Stimulated activated CD8-positive, alpha-beta memory T cell treated with anti-CD3 and anti-CD28 coated beads, Interleukin-7, amount 100 ng/mL, for 1 hour (primary cell): ENCODE measurements around the gene RPTOR.
"Not testable (repeated sequence)": the region's sequence is repeated elsewhere in the genome, so short reads cannot be mapped to it uniquely, and the experiment has no call there.

Experiments used
- DNase-seq, 2 donors: peaks; one replicate each; pipeline ENCODE4 v3.0.0-alpha.2; 2020; ENCODE audit warnings: low read depth in 2 of 2

The RPTOR gene

GRCh38 chr17:80762076-80762475 is 217.4 kb downstream of the RPTOR start:
- DNase-seq, result no peak

DNA sequence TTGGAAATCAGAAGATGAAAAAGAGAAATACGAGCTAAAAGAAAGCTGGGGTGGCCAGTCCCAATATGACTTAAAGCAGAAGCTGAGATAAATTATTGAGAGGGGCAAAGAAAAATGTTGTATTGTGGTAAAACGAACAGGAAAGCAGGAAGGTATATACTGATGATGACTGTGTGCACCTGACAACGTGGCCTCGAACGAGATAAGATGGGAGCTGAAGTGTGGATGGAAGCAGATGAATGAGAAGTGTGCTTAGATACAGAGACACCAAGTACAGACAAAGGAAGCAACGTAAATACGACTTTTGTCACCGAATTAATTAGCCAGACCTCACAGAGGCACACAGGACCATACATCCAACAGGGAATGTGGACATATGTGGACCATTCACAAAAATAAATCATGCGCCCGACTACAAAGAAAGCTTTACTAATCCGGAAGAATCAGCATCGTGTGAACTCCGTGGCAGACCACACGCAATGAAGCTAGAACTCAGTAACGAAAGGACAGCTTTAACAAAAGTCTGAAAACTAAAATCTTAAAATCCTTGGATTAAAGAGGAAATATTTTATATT is 218.7 kb downstream of the RPTOR start:
- no peak for DNase-seq

DNA sequence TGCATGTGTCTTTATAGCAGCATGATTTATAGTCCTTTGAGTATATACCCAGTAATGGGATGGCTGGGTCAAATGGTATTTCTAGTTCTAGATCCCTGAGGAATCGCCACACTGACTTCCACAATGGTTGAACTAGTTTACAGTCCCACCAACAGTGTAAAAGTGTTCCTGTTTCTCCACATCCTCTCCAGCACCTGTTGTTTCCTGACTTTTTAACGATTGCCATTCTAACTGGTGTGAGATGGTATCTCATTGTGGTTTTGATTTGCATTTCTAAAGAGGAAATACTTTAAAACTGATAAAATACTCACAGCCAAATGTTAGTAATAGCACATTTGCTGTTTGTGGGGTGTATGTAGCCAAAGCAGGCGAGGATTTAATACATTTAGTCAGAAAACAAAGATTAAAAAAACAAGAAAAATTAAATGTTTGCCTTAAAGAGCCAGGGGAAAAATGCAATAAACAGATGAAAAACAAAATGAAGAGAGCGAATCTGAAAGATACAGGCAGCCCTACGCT is 220.0 kb downstream of the RPTOR start:
- DNase-seq, result not testable (repeated sequence)

- no peak for DNase-seq
Measured at GRCh38 chr17:80765241-80765961, 220.8 kb downstream of the RPTOR start.

- no peak for DNase-seq
Measured at GRCh38 chr17:80766290-80766855, 221.7 kb downstream of the RPTOR start.

DNA sequence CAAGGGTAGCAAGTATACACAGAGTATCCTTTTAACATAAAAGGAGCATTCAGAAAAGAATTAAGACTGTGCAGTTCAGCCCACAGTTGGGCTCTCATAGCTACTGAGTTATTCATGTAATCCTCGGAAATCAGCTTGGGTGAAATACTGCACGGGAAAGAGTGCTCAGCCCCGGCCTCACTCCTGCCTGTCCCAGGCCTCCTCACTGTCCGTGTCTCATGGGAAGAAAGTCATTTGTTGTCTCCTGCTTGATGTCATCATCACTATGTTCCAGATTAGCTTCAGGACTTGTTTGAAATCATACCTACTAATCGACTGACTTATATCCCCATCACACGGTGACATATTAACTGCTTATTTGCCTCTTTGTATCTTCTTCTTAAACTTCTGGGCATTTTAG is 223.8 kb downstream of the RPTOR start:
- no peak for DNase-seq

GRCh38 chr17:80768936-80769335 is 224.3 kb downstream of the RPTOR start:
- no peak for DNase-seq

DNA sequence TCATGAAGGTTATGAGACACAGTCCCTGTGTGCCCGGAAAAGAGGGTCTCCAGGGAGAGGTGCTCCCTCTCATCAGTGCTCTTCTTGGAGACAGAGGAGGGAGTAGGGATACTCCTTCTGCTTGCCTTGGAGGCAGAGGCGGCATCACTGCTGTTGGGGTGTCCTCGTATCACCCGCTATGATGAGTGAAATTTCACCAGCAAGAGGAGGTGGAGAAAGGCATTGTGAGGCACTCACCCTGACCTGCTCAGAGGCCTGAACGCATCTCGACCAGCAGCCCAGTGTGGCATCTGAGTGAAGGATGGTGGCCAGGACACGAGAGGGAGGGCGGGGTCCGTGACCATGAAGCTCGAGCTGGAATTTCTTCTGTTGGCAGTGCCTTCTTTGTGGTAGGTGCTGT is 224.9 kb downstream of the RPTOR start:
- DNase-seq, result no peak

DNA sequence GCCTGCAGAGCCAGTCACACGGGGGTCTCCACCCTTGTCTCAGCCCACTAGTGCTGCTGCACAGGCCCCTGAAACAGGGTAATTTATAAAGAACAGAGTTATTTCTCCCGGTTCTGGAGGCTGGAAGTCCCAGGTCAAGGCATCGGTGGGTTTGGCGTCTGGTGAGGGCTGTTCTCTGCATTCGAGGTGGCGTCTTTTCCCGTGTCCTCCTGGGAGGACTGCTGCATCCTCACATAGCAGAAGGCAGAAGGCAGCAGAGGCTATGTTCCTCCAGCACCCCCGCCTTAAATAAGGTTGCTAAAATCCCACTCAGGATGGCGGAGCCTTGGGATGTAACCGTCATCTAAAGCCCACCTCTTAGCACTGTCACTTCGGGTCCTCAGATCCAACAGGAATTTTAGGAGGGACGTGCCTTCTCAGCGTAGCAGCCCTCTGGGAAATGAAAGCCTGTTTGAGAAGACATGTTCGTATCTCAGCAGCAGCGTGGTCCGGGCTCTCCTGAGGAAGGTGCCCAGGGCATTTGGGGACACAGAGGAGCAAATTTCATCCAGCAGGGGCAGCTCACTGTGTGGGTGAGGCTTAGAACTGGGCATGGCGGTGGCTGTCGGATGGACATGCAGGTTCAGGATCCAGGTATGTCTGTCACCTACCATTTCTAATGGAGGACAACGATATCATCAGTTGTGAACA is 225.4 kb downstream of the RPTOR start:
- DNase-seq, result no peak

DNA sequence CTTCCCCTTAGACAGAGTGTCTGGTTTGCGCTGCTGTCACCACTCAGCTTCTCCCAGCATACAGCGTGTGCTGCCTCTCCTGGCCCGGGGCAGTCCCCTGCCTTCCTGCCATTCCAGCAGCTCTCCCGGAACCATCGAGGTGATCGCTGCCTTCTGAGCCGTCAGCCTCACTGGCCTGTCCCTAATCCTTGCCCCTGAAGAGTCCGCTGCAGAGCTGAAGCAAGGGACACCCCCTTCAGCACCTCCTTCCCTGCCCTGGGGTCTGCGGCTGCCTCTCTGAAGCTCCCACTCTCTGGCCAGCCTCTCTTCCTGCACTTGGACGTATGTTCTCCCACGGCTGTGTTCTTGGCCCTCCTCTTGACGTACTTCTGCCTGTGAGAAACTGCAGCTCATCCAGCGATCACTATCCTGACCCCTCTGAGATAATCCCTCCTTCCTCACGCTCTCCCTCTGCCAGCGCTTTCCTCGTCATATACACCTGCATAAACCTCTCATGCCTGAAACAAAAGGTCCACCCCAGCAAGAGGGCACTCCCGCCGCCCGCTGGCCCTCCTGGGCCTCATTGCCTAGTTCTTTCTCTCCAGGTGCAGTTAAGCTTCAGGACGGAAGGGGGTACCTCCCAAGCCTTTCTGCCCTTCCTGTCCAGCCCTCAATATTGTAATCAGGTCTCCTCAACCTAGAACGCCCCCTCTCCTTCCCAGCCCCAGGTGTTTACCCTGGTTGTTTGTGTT is 226.4 kb downstream of the RPTOR start:
- no peak for DNase-seq

DNA sequence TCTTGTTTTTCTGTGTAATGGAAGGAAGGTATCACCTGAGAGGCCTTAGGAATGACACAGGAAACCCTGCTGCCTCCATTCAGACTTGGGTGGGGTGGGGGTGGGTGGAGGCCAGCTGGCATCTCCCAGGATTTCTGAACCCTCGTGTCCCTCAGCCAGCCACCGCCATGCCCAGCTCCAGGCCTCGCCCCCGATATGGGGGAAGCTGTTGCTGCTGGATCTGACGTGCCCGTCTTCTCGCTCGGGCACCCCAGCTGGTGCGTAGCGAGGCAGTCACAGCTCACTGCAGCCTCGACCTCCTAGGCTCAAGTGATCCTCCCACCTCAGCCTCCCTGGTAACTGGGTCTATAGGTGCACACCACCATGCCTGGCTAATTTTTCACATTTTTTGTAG is 227.0 kb downstream of the RPTOR start:
- no peak for DNase-seq

GRCh38 chr17:80772906-80773242 is 228.2 kb downstream of the RPTOR start:
- no peak for DNase-seq

- no peak for DNase-seq
Measured at GRCh38 chr17:80773243-80773991, 228.8 kb downstream of the RPTOR start.

DNA sequence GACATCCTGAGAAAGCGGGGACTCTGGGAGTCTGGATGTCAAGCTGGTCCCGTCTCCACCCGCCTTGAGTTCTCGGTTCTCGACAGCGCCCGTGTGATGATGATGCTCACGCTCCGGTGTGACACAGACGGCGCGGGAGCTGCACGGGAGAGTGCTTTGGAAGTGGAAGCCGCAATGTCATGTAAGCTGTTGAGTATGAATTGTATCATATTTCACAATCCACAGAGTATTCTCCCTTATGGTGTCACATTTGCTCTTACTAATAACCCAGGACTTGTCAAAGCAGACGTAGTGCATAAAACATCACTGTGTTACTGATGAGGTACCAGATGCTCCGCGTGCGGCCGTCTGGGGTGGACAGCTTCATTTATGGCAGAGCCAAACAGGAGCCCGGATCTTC is 229.5 kb downstream of the RPTOR start:
- no peak for DNase-seq

DNA sequence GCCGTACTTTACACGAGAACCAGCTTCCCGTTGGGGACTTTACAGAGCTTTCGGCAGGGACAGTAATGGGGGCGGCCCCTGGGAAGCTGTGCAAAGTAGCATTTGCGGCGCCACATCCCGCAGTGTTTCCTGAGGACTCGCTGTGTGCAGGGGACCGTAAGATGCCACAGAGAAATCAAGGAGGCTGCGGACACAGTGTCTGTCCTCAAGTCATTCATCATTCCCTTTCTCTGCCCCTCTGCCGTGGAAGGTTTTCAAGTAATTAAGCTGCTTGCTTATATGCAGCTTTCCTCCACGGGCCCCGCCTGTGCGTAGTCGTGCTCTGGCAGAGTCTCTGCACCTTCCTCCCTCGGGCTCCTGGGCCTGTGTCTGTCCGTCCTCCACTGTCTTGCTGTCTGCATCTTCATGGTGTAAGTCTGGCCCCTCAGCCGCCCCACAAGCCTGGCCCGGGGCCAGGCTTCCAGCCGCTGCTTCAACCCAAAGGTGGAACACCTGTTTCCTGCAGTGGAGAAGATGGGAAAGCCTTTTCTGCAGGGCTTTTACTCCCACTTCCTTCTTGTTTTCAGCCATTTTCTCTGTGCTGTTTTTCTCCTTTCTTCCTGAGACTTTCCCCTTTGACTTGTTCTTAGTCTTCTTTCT is 230.1 kb downstream of the RPTOR start:
- no peak for DNase-seq

- no peak for DNase-seq
Measured at GRCh38 chr17:80775863-80776262, 231.2 kb downstream of the RPTOR start.

DNA sequence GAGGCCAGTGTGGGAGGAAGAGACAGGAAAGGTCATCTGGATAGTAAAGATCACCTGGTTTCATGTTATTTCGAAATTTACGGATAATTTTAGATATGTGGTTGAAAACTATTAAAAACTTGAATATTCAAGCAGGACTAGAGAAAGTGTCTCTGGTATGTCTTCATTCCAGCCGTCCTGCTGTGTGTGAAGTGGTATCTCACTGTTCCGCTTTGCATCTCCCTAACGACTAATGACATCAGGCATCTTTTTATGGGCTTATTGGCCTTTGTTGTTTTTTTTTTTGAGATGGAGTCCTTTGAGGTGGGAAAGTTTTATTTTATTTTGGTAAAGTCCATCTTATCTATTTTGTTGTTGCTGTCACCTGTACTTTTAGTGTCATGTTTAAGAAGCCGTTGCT is 232.6 kb downstream of the RPTOR start:
- no peak for DNase-seq

DNA sequence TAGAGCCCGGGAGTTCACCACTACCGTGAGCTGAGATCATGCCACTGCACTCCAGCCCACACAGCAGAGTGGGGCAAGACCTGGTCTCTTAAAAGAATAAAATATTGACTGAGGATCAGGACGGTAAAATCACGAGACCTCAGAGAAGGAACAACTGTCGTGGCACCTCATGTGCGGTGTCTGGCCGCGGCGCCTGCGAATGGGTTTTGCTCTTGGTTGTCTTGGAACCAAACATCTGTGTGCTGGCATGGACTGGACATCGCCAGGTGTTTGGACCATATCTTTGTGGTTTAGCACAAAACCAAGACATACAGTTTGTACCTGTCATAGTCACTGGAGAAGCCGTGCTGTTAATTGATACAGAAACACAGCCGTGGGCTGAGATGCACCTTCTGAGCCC is 234.1 kb downstream of the RPTOR start:
- no peak for DNase-seq

- no peak for DNase-seq
Measured at GRCh38 chr17:80779336-80779735, 234.7 kb downstream of the RPTOR start.

GRCh38 chr17:80779961-80780380 is 235.3 kb downstream of the RPTOR start:
- no peak for DNase-seq
